Middle frontal gyrus (tissue), 1 donor: ENCODE measurements around the gene NPTN.

Experiments used
- DNase-seq: peaks from one replicate; pipeline ENCODE4 v3.0.0-alpha.2; 2015; ENCODE audit warnings: low spot score; ENCODE audit errors: extremely low spot score

Gene NPTN

DNA sequence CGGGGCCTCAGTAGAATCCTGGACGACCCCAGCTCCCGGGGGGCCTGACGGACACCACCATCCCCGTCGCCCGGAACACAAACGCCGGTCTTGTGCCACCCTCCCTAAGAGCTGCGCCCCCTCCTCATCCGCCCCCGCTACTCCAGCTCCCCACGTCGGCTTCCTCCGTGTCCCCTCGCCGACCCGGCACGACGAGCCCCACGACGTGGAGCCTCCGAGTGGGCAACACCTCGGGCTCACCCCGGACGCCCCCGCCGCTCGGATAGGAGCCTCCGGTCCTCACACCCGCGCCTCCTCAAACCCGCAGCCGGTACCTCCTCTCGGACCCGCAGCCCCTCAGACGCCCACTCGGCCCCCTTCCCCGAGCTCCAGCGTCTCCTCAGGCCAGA, 525 bp downstream of the NPTN start:
- DNase-seq = no peak

DNA sequence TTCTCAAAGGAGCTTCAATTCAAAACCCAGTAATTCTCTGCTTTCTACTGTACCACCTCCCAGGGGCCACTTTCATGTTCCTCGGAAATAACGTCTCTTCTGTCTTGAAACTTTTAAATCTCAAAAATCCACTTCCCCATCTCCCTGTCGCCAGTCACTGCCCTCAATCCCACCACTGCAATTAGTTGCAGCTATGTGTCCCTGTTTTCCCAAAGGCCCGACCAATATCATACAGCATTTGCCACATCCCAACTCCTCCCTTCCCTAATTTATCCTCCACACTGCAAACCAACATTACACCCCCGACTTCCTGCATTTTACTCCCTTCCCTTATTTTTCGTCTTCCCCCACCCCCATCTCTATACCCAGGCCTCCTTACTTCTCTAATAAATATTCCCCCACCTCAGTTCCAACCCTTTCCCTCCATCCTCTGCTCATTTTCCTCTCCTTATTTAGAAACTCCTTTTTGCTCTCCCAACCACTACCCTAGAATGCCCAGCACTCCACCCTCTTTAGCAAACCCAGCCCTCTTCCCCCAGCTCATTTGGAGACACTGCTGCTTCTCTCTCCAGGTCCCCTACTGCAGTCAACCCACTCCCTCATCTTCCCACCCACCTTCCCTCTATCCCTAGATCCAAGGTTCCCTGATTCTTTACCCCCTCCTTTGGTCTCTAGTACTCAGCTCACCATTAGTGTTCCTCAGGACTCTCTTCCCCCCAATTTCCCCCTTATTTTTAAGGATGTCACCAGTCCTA, 1.1 kb downstream of the NPTN start:
- DNase-seq = no peak

DNA sequence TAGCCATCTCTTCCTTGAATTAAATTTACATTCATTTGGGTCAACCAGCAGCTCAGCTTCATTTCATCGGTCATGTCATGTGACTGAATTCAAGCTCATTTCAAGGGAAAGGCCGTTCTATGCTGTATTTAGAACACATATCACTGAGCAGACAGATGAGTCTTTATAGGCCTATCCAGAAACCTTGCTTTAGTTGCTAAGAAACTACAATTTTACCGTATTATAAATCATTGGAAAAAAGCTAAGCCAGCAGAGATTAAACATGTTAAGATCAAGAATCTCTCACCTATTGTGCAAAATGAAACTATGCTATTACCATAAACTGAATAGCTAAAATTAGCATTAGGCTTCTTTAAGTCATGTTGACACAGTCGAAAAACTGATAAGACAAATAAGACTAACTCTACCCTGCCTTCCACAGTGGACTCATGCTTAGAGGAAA, 2.2 kb downstream of the NPTN start:
- DNase-seq = no peak

DNA sequence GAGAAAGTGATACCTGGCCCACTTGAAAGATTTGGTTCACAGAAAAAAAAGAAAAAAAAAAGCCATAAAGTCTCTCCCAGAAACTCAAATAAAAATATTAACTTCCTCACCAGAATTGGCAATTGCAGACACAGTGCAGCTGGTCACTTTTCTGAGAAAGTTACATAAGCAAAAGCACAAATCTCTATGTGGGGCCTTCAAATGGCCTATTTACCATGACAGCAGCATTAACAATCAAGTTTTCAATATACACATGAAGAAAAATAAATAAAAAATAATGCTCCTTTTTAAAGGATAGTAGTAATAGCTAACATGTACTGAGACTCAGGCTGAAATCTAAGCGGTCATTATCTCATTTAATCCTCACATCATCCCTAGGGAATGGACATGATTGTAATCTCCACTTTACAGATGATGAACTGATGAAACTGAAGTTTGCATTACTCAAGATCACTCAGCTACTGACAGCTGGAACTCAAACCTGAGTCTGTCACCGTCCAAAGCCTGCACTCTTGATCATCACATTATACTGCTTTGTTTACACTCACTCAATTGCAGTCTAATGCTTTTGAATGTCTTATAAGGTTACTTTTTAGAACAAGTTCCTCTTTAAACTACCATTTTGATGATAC, 3.3 kb downstream of the NPTN start:
- DNase-seq = no peak

DNA sequence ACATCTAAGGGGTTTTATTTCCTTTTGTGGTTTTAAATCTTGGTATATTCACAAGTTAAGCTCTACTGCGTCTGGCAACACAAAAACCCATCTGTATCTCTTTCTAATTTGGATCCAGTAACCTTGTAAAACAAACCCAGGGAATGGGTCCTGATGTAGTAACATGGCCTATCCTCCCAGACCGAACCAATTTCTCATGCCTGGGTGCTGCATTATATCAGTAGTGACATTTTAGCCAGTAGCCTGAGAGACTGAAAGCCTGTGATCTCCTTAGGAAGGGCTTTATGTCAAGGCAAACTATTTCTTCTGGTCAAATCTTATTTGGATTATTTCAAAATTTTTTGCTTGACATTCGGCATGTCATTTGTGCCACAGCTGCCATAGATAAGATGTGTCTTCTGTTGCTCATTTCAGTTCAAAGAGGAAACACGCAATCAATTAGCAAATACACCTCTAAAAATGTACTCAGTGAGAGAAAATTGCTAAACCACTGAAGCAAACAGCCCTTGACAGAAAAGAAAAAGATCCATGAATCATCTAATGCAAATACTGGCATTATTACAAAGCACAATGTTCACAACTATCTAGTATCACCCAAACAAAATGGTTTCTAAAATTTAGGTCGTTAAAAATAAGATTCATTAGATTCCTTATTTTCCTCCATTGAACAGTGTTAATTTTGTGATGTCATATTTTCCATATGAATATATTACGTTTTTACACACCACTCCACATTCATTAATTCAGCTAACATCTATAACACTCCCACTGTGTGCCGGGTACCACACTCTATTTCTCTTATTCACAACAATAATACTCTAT, 4.0 kb downstream of the NPTN start:
- no peak for DNase-seq

DNA sequence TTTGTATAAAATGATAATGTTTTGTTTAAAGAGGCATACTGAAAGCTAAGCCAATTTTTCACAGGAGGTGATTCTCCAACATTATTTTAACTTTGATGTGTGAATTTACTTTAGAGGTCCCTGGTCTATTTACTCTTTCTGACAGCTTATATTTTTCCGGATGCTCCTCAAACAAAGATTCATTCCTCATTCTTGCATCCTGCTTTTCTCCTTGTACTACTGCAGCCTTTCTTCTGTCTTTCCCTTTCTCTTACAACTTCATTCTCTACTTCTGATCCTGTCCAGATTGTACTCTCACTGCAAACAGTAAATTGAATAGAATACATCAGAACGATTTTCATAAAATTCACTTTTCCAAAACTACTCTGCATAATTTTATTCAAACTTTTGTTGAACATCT, 5.1 kb downstream of the NPTN start:
- no peak for DNase-seq

DNA sequence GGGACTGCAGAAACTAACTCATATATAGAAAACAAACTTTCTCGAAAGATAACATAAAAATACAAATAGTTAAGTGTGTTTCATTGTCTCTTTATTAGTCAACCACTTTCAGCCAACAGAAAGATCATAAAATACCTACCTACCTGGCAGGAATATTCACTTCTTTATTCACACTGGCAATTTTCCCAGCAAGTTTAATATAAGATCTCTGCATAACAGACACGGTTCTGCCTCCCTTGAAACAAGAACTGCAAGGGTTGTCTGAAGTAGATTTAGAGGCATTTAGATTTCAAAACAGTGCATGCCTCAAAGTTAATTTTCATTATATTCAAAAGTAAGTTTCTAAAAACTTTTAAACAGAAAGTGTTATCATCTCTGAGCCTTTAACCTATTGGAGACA, 7.1 kb downstream of the NPTN start:
- no peak for DNase-seq

DNA sequence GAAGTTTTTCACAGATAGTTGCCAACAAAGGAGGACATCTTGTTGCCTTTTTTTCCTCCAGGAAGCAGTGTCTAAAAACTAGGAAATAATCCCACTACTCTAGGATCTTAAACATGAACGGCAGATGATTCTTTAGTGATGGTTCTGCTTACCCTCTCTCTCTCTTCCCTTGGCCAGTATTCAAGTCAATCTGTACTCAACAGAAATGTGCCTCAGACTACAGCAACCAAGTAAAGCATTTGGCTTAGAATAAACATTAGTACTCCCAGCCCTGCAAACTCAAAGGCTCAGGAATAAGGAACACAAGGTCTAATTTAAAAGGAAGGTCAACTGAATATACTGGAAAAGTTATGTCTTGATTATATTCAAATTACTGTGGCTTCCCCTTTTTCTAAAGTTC, 8.7 kb downstream of the NPTN start:
- no peak for DNase-seq

DNA sequence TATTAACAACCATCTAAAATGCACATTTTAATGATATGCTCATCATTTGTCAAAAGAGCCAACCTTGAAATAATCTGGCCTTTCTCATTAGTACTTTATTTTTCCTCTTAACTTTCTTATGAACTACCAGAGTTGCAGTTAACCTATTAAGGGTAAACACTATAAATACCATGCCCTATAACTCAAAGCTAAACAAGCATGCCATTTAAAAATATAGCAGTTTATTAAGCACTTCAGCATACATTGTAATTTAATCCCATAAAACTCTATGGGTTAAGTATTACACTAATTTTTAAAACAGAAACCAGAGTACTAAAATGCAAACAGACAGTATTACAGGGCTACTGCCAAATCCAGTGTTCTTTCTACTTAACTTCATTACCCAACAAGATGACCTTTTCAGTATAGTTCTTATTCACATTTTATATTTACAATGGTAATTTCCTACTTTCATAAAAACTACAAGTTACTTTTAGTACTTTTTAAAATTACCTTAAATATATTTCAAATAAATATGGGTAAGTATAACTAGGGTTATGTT, 11.8 kb downstream of the NPTN start:
- no peak for DNase-seq

DNA sequence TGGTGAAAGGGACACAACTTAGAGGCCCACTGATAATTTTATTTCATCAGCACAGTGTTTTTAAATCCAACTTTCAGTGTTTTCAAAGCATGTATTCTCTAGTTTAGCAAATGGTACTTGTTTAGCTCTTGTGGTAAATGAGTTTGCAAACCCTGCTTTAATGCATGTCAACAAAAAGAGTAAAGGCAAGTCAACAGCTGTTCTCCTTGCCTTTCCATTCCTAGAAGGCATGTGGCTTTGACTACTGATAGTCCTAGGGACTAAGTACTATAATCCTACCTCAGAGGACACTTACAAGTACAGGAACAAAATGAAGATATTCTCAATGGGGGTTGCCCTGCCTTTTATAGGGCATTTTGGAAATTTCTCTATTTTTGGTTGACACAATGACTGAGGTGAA, 13.1 kb downstream of the NPTN start:
- no peak for DNase-seq

DNA sequence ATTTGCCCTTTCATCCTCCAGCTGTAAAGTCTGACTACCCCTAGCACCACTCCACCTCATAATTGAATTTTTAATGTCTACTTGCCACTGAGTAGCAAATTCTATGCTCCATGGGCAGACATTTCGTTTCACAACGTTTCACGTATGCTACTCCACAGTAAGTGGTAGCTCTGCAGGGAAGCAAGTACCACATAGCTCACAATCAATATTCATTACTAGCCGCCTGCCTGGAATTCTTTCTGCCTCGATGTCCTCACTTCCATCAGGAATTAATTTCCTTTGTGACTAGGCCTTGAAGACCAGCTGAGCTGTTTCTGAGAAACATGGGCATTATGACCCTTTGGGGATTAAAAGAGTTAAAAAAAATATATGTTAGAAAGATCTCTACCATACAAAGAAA, 15.3 kb downstream of the NPTN start:
- DNase-seq = no peak

DNA sequence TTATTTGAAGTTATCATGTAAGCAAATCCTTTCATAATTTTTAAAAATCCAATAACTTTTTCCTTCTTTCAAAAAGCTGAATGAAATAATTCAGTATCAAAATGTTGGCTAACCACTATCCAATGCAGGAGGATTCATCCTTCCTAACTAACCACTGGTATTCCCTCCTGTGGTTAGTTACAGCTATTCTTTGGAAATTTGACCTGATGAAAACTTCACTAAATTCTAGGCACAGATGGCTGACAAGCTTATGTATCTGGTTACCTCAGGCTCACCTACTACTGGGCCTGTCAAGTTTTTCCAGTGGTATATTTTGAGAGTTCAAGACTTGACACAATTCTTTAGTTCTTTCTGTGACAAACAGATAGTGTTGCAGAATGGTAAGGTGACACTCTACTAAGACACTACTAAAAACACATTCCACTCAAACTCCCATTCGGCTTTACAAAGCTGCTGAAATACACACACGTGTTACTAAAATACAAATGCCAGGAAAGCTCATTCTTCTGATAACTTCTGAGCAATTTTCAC, 15.8 kb downstream of the NPTN start:
- no peak for DNase-seq

DNA sequence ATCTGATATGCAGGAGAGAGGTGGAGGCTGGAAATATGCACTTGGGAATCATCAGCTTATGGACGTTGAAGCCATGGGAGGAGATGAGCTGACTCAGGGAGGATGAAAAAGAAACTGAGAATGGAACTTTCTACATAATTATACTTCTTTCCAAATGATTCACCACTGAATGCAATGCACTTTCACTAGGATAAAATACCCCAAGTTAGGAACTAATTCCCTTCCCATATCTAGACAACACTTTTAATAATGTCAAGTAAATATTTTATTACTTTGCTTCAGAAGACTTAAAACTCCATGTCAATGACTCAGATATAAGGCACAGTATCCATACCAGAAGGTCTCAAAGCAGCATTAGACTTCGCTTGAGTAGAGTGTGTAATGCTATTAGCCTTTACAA, 24.2 kb downstream of the NPTN start:
- DNase-seq = no peak

DNA sequence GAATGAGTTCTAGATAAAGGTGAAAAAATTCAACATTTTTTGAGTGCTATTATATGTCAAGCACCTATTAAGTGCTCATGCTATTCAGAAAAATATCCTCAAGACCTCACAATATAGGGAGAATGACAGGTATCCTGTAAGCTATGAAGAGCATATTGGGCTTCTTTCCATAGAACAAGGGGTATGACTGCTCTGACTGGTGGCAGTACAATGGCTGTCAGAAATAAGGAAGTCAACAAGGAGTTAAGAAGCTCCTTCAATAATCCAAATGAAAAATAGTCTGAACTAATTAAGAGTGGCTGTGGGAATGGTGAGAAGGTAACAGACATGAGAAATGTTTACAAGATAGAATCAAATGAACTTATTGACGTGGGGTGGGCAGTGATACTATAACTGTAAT, 24.7 kb downstream of the NPTN start:
- no peak for DNase-seq

DNA sequence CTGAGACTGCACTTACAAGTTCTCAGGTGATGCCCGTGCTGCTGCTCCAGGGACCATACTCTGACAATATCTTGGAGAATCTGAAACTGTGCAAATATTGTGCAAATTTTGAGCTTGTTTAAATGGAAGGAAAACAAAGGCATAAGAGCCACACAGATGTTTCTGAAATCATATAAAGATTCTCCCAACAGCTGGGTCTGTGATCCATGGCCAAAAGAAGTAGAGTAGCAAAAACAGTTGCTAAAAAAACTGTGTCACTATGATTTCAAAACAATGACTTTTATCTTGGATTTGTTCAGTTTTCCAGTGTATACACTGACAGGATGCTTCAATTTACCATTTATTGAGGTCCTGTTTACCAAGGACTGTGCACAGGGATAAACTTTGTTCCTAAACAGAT, 25.3 kb downstream of the NPTN start:
- no peak for DNase-seq

DNA sequence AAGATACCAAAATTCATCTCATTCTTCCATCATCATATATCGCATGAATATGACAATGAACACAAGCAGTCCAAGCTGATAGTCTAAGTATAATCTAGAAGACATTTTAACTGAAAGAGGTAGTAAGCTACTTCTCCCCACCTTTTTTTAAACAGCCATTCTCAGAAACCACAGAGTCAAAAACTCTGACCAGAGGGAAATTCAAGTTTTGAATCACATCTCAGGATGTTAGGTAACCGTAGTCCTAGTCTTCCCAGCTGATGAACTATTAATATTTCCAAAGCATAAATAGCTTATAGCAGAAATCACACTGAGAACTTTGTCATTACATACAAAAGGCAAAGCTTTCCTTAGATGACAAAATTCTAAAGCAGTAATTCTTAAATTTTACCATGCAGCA, 25.8 kb downstream of the NPTN start:
- no peak for DNase-seq

DNA sequence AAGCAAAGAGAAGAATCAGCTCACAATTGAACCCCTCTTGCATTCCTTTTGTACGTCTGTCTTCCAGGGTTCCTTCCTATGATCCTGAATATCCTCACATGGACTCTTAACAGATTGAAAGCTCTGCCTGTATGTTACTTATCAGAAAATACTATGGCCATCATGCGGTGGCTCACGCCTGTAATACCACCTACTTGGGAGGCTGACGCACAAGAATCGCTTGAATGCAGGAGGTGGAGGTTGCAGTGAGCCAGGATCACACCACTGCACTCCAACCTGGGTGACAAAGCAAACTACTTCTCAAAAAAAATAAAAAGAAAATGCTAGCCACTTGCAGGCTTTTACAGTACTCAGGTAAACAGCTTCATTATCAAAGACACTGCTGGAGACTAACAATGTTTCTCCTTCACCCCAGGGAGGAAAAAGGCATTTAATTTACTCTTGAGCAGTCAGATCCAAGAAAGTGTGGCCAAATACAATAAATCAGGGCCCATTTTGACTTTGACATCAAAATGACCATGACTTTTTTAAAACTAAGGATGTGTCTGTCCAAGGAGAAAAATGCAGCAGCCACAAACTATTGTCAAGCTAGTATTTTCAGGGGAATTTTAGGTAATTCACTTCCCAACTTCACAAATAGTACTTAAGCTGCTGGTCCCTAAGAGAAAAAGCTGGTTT, 27.3 kb downstream of the NPTN start:
- no peak for DNase-seq

DNA sequence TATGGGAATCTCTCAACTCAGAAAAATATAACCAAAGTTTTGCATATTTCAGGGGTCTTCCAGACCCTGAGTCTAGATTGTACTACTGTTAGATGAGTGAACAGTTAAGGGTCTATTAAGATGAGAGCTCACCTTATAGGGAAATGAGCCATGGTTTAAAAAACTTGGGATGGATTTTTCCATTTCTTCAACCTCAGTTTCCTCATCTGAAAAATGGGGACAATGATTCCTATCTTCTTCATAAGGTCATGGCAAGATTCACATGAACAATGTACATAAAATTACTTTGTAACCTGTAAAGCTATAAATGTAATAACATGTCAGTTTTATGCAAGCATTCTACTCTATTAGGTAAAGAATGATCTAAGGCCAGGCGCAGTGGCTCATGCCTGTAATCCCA, 28.7 kb downstream of the NPTN start:
- no peak for DNase-seq

DNA sequence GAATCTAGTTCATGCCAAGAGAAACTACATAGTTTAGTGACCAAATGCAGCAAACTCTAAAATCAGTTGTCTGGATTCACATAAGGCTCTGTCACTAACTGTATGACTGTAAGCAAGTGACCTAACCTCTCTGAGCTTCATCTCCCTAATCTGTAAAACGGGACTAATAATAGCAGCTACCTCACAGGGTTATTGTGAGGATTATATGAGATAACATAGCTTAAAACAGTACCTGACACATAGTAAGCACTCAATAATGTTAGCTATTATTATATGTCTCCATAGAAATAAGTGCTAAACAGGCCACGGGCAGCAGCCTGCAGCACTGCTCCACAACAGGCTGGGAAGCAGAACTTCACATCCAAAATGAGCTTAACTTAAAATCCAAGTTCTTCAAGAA, 30.2 kb downstream of the NPTN start:
- no peak for DNase-seq

DNA sequence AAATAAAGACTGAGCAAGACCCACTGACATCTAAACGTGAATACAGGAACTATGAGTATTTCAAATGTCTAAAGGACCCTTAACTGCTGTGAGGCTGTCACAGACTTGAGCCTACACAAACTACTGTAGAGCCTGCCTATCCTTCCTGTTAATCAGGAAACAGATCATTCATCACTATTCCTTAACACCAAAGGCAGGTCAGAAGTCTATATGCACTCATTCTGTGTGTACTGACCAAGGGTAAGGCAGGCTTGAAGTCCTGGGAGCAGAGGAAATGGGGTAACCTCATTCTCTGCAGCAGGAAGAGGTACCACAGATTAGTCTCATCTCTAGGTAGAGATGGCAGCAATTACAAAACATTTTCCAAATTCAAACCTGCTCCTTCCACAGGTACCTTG, 30.7 kb downstream of the NPTN start:
- no peak for DNase-seq
